Stomach (tissue), 9 donors: ENCODE results near the gene CEP192. TPM values are rescaled to one million over a fixed set of nuclear protein-coding genes. Genes with fewer than 3 reads are reported as not detected.

Experiments used
- DNase-seq, 2 donors: peaks; one replicate each; pipeline versions ENCODE4 v3.0.0 to v3.0.0-alpha.2; 2013 to 2019
- H3K27ac ChIP-seq, 5 donors: fragments of 200-600 bp in 4 of 5; sonication (generic) in 4 of 5; one replicate each; pipeline ENCODE4 v1.5.1; 2013 to 2019; ENCODE audit warnings: mild to moderate bottlenecking in 1 of 5, moderate library complexity in 1 of 5
- H3K27me3 ChIP-seq, 3 donors: fragments of 200-600 bp; sonication (generic); one replicate each; pipeline ENCODE4 v1.5.1; 2017 to 2019; ENCODE audit warnings: mixed run types in 1 of 3
- H3K36me3 ChIP-seq, 4 donors: fragments of 200-600 bp; sonication (generic); 1 replicate in 3 of 4; 2 replicates in 1 of 4; pipeline ENCODE4 v1.5.1; 2016 to 2019
- H3K4me1 ChIP-seq, 4 donors: fragments of 200-600 bp; sonication (generic); one replicate each; pipeline ENCODE4 v1.5.1; 2016 to 2019
- H3K4me3 ChIP-seq, 4 donors: fragments of 200-600 bp; sonication (generic) in 3 of 4; one replicate each; pipeline ENCODE4 v1.5.1; 2016 to 2019; ENCODE audit warnings: mild to moderate bottlenecking in 1 of 4
- H3K9me3 ChIP-seq, 4 donors: fragments of 200-600 bp; sonication (generic); one replicate each; pipeline ENCODE4 v1.5.1; 2016 to 2019
- CTCF ChIP-seq, 7 experiments: fragments of 450-650 bp in 4 of 7; fragments of 200-600 bp in 3 of 7; sonication (generic) in 3 of 7; IDR thresholded peaks; one replicate each; pipeline ENCODE4 v1.5.1; 2016 to 2019; ENCODE audit warnings: antibody characterized with exemption in 7 of 7, control low read depth in 2 of 7, mild to moderate bottlenecking in 1 of 7
- EP300 ChIP-seq: sonication (generic); formaldehyde crosslinking; IDR thresholded peaks from one replicate; pipeline ENCODE4 v1.6.1; 2017; ENCODE audit warnings: antibody characterized with exemption
- POLR2A ChIP-seq, 4 donors: fragments of 450-650 bp; IDR thresholded peaks; one replicate each; pipeline ENCODE4 v1.6.1; 2016; ENCODE audit warnings: antibody characterized with exemption in 4 of 4, control low read depth in 2 of 4, mild to moderate bottlenecking in 1 of 4, moderate library complexity in 1 of 4
- POLR2AphosphoS5 ChIP-seq, 3 donors: sonication (generic); formaldehyde crosslinking; IDR thresholded peaks; one replicate each; pipeline ENCODE4 v1.6.1; 2016; ENCODE audit warnings: antibody characterized with exemption in 3 of 3
- whole genome bisulfite sequencing, 5 donors: extraction: QIAGEN DNeasy Blood & Tissue Kit in 3 of 5; methylation state at CpG; one replicate each; pipeline versions ENCODE4 v1.1.5 to v1.1.7; 2013 to 2018; 5-methylcytosine and 5-hydroxymethylcytosine counted together
- intact Hi-C: fragments of 100-400 bp; cut with DNase I; formaldehyde crosslinking; loops from one replicate; pipeline ENCODE4 v1.15.1; 2023; ENCODE audit warnings: low total_unique reads
- polyA plus RNA-seq, 3 donors: library from polyadenylated mRNA; stranded (reverse); fragments of 200-250 nt; gene quantifications; one replicate each; pipeline ENCODE4 v1.2.3, GENCODE V29; 2013
- total RNA-seq, 5 donors: library from RNA; depleted of rRNA; stranded (reverse); fragments of >200 nt; gene quantifications; one replicate each; pipeline versions ENCODE4 v1.1.0 to v1.2.3, GENCODE V29; 2014 to 2016
- donor health status: healthy with polysubstance abuse.
- donor health status: Bipolar disorder and iron deficiency.
- donor health status: healthy.

The CEP192 gene
- total and polyA plus RNA-seq, 8 donors: 6.4 to 55.8 (median 34.0) TPM

GRCh38 chr18:13048061-13048595 lies 57.0 kb downstream of the CEP192 start:
- Histone ChIP-seq H3K9me3 (no peaks in the 10 kb centered on the region), H3K4me3 (no peak overlapping the region), H3K4me1 (no peaks in the 10 kb centered on the region), H3K27me3 (no peaks in the 10 kb centered on the region), H3K36me3 (peaks cover 5 to 70% (median 65%) of the 10 kb centered on the region in 4 donors), H3K27ac (no peak overlapping the region)
- TF ChIP-seq POLR2A (IDR thresholded peaks at IDR 0.05): no peak
- WGBS, 5 donors: 87 to 96% (median 89%) methylated on average over 6 of the region's 6 CpGs
- intact Hi-C loops: no loop called here
- no peak for DNase-seq

- H3K27me3 ChIP-seq: no peaks in the 10 kb centered on the region
- no peak for DNase-seq
- H3K9me3 ChIP-seq: no peaks in the 10 kb centered on the region
- peaks cover 22 to 91% (median 88%) of the 10 kb centered on the region in 4 donors for H3K36me3 ChIP-seq
- intact Hi-C loops: no loop called here
- no peak overlapping the region for H3K4me3 ChIP-seq
- TF ChIP-seq POLR2AphosphoS5 (IDR thresholded peaks at IDR 0.05) (no peak), CTCF (IDR thresholded peaks at IDR 0.05) (no peak), POLR2A (IDR thresholded peaks at IDR 0.05) (no peak), EP300 (no peak)
- no peak overlapping the region for H3K27ac ChIP-seq
- H3K4me1 ChIP-seq: no peaks in the 10 kb centered on the region
- WGBS, 5 donors: 96 to 100% (median 96%) methylated on average over 6 of the region's 6 CpGs
These were observed 60.0 kb downstream of the CEP192 start for GRCh38 chr18:13051159-13051558.

GRCh38 chr18:13051950-13052349 lies 60.8 kb downstream of the CEP192 start:
- intact Hi-C loops: no loop called here
- DNase-seq: peak in 1 of 2 donors; percentile 12
- Histone ChIP-seq H3K27me3 (no peaks in the 10 kb centered on the region), H3K36me3 (peaks cover 29 to 95% (median 93%) of the 10 kb centered on the region in 4 donors), H3K9me3 (no peaks in the 10 kb centered on the region), H3K4me1 (no peaks in the 10 kb centered on the region), H3K27ac (no peak overlapping the region), H3K4me3 (no peak overlapping the region)
- WGBS, 5 donors: 74 to 90% (median 78%) methylated on average over 4 of the region's 4 CpGs
- TF ChIP-seq POLR2A (IDR thresholded peaks at IDR 0.05): no peak
- TF ChIP-seq EP300: no peak
- no peak for TF ChIP-seq POLR2AphosphoS5 (IDR thresholded peaks at IDR 0.05)

GRCh38 chr18:13054336-13054735 lies 63.2 kb downstream of the CEP192 start:
- Histone ChIP-seq H3K4me1 (no peaks in the 10 kb centered on the region), H3K4me3 (no peak overlapping the region), H3K9me3 (no peaks in the 10 kb centered on the region), H3K36me3 (peaks cover 34 to 98% (median 97%) of the 10 kb centered on the region in 4 donors), H3K27me3 (no peaks in the 10 kb centered on the region), H3K27ac (no peak overlapping the region)
- DNase-seq: no peak
- intact Hi-C loops: no loop called here
- WGBS, 5 donors: 94 to 100% (median 97%) methylated on average over 2 of the region's 2 CpGs
- TF ChIP-seq POLR2A (IDR thresholded peaks at IDR 0.05): no peak
- TF ChIP-seq CTCF (IDR thresholded peaks at IDR 0.05): no peak
- TF ChIP-seq POLR2AphosphoS5 (IDR thresholded peaks at IDR 0.05): no peak
- TF ChIP-seq EP300: no peak

- intact Hi-C loops: no loop called here
- H3K4me3 ChIP-seq: no peak overlapping the region
- no peaks in the 10 kb centered on the region for H3K4me1 ChIP-seq
- DNase-seq: no peak
- no peak overlapping the region for H3K27ac ChIP-seq
- no peak for TF ChIP-seq POLR2AphosphoS5 (IDR thresholded peaks at IDR 0.05)
- no peak for TF ChIP-seq EP300
- TF ChIP-seq CTCF (IDR thresholded peaks at IDR 0.05): no peak
- TF ChIP-seq POLR2A (IDR thresholded peaks at IDR 0.05): no peak
- H3K36me3 ChIP-seq: peaks cover 19 to 82% (median 69%) of the 10 kb centered on the region in 4 donors
- 86 to 93% (median 92%) methylated on average over 4 of the region's 4 CpGs for WGBS, 5 donors
- H3K27me3 ChIP-seq: no peaks in the 10 kb centered on the region
- H3K9me3 ChIP-seq: no peaks in the 10 kb centered on the region
These were observed 70.5 kb downstream of the CEP192 start for GRCh38 chr18:13061630-13062189.
